SK-N-SH treated with all-trans-retinoic acid at 6 μM for 48 hours (cell line): Measurements from ENCODE around the gene ZNF844.

Experiments
- ATAC-seq: fragments of 200-7000 bp; cut with Tn5 transposase; 3 replicates; pipeline ENCODE4 v1.9.1; 2020; ENCODE audit warnings: mild to moderate bottlenecking, moderate library complexity
- ARNTL ChIP-seq: fragments of 450-650 bp; formaldehyde crosslinking; IDR thresholded peaks from 2 replicates; pipeline ENCODE4 v1.5.0; 2020; ENCODE audit warnings: low read depth, mild to moderate bottlenecking, moderate library complexity, borderline replicate concordance
- BACH2 ChIP-seq: fragments of 250-450 bp; sonication (Bioruptor Pico); IDR thresholded peaks from 2 replicates; pipeline ENCODE4 v1.9.0; 2021; ENCODE audit warnings: mild to moderate bottlenecking, borderline replicate concordance
- CSDC2 ChIP-seq: fragments of 250-450 bp; sonication (Bioruptor Pico); IDR thresholded peaks from 2 replicates; pipeline ENCODE4 v1.5.0; 2020; ENCODE audit warnings: mild to moderate bottlenecking, moderate library complexity
- ESRRG ChIP-seq: fragments of 250-450 bp; sonication (Bioruptor Pico); IDR thresholded peaks from 2 replicates; pipeline ENCODE4 v1.6.1; 2021; ENCODE audit warnings: mild to moderate bottlenecking
- GLIS3 ChIP-seq: fragments of 250-450 bp; sonication (Bioruptor Pico); IDR thresholded peaks from 2 replicates; pipeline ENCODE4 v1.5.0; 2020; ENCODE audit warnings: mild to moderate bottlenecking, moderate library complexity
- ISL1 ChIP-seq: fragments of 250-450 bp; sonication (Bioruptor Pico); IDR thresholded peaks from 2 replicates; pipeline ENCODE4 v2.1.2; 2022; ENCODE audit warnings: mild to moderate bottlenecking, moderate library complexity
- OSR1 ChIP-seq: fragments of 250-450 bp; sonication (Bioruptor Pico); IDR thresholded peaks from 2 replicates; pipeline ENCODE4 v1.8.0; 2022; ENCODE audit warnings: moderate library complexity, mild to moderate bottlenecking, inconsistent platforms
- PPARA ChIP-seq: fragments of 250-450 bp; sonication (Bioruptor Pico); IDR thresholded peaks from 2 replicates; pipeline ENCODE4 v1.5.0; 2020; ENCODE audit warnings: mild to moderate bottlenecking, borderline replicate concordance
- RARB ChIP-seq: fragments of 250-450 bp; sonication (Bioruptor Pico); IDR thresholded peaks from 2 replicates; pipeline ENCODE4 v1.8.0; 2021; ENCODE audit warnings: mild to moderate bottlenecking, moderate library complexity
- SNAI2 ChIP-seq: fragments of 250-450 bp; sonication (Bioruptor Pico); IDR thresholded peaks from 2 replicates; pipeline ENCODE4 v1.5.0; 2020; ENCODE audit warnings: mild to moderate bottlenecking, moderate library complexity
- TCF4 ChIP-seq: fragments of 250-450 bp; sonication (Bioruptor Pico); IDR thresholded peaks from 2 replicates; pipeline ENCODE4 v1.8.0; 2021; ENCODE audit warnings: mild to moderate bottlenecking, moderate library complexity, borderline replicate concordance
- TOX ChIP-seq: fragments of 250-450 bp; sonication (Bioruptor Pico); IDR thresholded peaks from 2 replicates; pipeline ENCODE4 v1.8.0; 2021; ENCODE audit warnings: mild to moderate bottlenecking, moderate library complexity, borderline replicate concordance
- ZFP3 ChIP-seq: fragments of 250-450 bp; sonication (Bioruptor Pico); IDR thresholded peaks from 2 replicates; pipeline ENCODE4 v1.5.0; 2020; ENCODE audit warnings: mild to moderate bottlenecking, moderate library complexity
- ZFP30 ChIP-seq: fragments of 450-650 bp; formaldehyde crosslinking; IDR thresholded peaks from 2 replicates; pipeline ENCODE4 v1.5.0; 2022; ENCODE audit warnings: mild to moderate bottlenecking, moderate library complexity
- ZNF565 ChIP-seq: fragments of 450-650 bp; formaldehyde crosslinking; conservative IDR thresholded peaks from 2 replicates; pipeline ENCODE4 v1.5.0; 2020; ENCODE audit warnings: low read depth, mild to moderate bottlenecking, moderate library complexity
- ZNF70 ChIP-seq: fragments of 450-650 bp; formaldehyde crosslinking; IDR thresholded peaks from 2 replicates; pipeline ENCODE4 v1.5.0; 2020; ENCODE audit warnings: mild to moderate bottlenecking, moderate library complexity
- ZNF8 ChIP-seq: fragments of 450-650 bp; formaldehyde crosslinking; IDR thresholded peaks from 2 replicates; pipeline ENCODE4 v1.5.0; 2020; ENCODE audit warnings: mild to moderate bottlenecking, moderate library complexity
- TF ChIP-seq, protein P1 (sequence below): fragments of 250-450 bp; sonication (Bioruptor Pico); IDR thresholded peaks from 2 replicates; pipeline ENCODE4 v1.8.0; 2021; ENCODE audit warnings: low read depth, mild to moderate bottlenecking, moderate library complexity, borderline replicate concordance
- TF ChIP-seq, protein P2 (sequence below): fragments of 250-450 bp; sonication (Bioruptor Pico); IDR thresholded peaks from 2 replicates; pipeline ENCODE4 v1.8.0; 2020; ENCODE audit warnings: mild to moderate bottlenecking, moderate library complexity, borderline replicate concordance
- TF ChIP-seq, protein P3 (sequence below): fragments of 250-450 bp; sonication (Bioruptor Pico); IDR thresholded peaks from 2 replicates; pipeline ENCODE4 v1.5.1; 2021; ENCODE audit warnings: mild to moderate bottlenecking, moderate library complexity
- TF ChIP-seq, protein P4 (sequence below): fragments of 250-450 bp; sonication (Bioruptor Pico); IDR thresholded peaks from 2 replicates; pipeline ENCODE4 v1.5.1; 2020; ENCODE audit warnings: low read depth, mild to moderate bottlenecking, moderate library complexity
- TF ChIP-seq, protein P5 (sequence below): fragments of 250-450 bp; sonication (Bioruptor Pico); IDR thresholded peaks from 2 replicates; pipeline ENCODE4 v1.5.0; 2020; ENCODE audit warnings: mild to moderate bottlenecking, moderate library complexity

ZNF844 gene

DNA sequence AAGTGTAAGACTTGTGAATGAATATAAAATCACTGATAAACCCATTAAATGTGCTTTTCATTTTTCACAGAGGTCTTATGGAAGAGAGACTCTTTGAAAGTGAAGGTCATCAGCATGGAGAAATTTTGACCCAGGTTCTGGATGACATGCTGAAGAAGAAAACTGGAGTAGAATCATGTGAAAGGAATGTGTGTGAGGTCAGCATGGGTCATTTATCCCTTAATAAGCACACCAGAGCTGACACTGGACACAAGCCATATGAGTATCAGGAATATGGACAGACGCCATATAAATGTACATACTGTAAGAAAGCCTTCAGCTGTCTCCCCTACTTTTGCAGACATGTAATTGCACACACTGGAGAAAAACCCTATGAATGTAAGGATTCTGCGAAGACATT is 46.6 kb downstream of the ZNF844 start:
- TF ChIP-seq BACH2 (CRISPR knock-in tag), result no peak
- TF ChIP-seq, protein P1, sequence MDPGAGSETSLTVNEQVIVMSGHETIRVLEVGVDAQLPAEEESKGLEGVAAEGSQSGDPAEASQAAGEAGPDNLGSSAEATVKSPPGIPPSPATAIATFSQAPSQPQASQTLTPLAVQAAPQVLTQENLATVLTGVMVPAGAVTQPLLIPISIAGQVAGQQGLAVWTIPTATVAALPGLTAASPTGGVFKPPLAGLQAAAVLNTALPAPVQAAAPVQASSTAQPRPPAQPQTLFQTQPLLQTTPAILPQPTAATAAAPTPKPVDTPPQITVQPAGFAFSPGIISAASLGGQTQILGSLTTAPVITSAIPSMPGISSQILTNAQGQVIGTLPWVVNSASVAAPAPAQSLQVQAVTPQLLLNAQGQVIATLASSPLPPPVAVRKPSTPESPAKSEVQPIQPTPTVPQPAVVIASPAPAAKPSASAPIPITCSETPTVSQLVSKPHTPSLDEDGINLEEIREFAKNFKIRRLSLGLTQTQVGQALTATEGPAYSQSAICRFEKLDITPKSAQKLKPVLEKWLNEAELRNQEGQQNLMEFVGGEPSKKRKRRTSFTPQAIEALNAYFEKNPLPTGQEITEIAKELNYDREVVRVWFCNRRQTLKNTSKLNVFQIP (CRISPR knock-in tag), result no peak
- TF ChIP-seq TOX (CRISPR knock-in tag), result no peak
- TF ChIP-seq CSDC2 (CRISPR knock-in tag), result no peak
- TF ChIP-seq ZNF70 (CRISPR knock-in tag), result no peak
- no peak for TF ChIP-seq ZNF8 (CRISPR knock-in tag)
- no peak for TF ChIP-seq GLIS3 (CRISPR knock-in tag)
- TF ChIP-seq SNAI2 (CRISPR knock-in tag), result no peak
- TF ChIP-seq ZFP30 (CRISPR knock-in tag), result no peak
- TF ChIP-seq RARB, result no peak
- no peak for TF ChIP-seq ESRRG (CRISPR knock-in tag)
- TF ChIP-seq, protein P2, sequence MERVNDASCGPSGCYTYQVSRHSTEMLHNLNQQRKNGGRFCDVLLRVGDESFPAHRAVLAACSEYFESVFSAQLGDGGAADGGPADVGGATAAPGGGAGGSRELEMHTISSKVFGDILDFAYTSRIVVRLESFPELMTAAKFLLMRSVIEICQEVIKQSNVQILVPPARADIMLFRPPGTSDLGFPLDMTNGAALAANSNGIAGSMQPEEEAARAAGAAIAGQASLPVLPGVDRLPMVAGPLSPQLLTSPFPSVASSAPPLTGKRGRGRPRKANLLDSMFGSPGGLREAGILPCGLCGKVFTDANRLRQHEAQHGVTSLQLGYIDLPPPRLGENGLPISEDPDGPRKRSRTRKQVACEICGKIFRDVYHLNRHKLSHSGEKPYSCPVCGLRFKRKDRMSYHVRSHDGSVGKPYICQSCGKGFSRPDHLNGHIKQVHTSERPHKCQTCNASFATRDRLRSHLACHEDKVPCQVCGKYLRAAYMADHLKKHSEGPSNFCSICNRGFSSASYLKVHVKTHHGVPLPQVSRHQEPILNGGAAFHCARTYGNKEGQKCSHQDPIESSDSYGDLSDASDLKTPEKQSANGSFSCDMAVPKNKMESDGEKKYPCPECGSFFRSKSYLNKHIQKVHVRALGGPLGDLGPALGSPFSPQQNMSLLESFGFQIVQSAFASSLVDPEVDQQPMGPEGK, result no peak
- no peak for TF ChIP-seq OSR1 (CRISPR knock-in tag)
- TF ChIP-seq TCF4 (CRISPR knock-in tag), result no peak
- no peak for TF ChIP-seq ISL1
- TF ChIP-seq ZFP3 (CRISPR knock-in tag), result no peak
- TF ChIP-seq ARNTL (CRISPR knock-in tag), result no peak
- TF ChIP-seq PPARA, result no peak
- TF ChIP-seq, protein P3, sequence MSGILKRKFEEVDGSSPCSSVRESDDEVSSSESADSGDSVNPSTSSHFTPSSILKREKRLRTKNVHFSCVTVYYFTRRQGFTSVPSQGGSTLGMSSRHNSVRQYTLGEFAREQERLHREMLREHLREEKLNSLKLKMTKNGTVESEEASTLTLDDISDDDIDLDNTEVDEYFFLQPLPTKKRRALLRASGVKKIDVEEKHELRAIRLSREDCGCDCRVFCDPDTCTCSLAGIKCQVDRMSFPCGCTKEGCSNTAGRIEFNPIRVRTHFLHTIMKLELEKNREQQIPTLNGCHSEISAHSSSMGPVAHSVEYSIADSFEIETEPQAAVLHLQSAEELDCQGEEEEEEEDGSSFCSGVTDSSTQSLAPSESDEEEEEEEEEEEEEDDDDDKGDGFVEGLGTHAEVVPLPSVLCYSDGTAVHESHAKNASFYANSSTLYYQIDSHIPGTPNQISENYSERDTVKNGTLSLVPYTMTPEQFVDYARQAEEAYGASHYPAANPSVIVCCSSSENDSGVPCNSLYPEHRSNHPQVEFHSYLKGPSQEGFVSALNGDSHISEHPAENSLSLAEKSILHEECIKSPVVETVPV (CRISPR knock-in tag), result no peak
- TF ChIP-seq, protein P4, sequence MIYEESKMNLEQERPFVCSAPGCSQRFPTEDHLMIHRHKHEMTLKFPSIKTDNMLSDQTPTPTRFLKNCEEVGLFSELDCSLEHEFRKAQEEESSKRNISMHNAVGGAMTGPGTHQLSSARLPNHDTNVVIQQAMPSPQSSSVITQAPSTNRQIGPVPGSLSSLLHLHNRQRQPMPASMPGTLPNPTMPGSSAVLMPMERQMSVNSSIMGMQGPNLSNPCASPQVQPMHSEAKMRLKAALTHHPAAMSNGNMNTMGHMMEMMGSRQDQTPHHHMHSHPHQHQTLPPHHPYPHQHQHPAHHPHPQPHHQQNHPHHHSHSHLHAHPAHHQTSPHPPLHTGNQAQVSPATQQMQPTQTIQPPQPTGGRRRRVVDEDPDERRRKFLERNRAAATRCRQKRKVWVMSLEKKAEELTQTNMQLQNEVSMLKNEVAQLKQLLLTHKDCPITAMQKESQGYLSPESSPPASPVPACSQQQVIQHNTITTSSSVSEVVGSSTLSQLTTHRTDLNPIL, result no peak
- ATAC-seq, result no peak

DNA sequence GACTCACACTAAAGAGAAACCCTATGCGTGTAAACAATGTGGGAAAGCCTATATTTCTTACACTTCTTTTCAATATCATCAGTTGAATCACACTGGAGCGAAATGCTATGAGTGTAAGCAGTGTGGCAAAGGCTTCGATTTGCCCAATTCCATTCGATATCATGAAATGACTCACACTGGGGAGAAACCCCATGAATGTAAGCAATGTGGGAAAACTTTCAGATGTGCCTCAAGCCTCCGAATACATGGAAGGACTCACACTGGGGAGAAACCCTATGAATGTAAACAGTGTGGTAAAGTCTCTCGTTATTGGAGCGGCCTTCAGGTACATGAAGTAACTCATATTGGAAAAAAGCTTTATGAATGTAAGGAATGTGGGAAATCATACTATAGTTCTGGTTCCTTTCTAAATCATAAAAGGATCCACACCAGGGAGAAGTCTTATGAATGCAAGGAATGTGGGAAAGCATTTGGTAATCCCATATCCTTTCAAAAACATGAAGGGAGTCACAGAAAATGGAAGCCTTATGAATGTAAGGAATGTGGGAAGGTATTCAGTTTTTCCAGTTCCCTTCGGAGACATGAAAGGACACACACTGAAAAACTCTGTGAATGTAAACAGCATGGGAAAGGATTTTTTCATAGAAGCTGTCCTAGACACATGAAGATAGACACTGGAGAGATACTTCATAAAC is 47.6 kb downstream of the ZNF844 start:
- ATAC-seq, result no peak
- TF ChIP-seq TCF4 (CRISPR knock-in tag), result no peak
- no peak for TF ChIP-seq ESRRG (CRISPR knock-in tag)
- no peak for TF ChIP-seq TOX (CRISPR knock-in tag)
- no peak for TF ChIP-seq ZNF70 (CRISPR knock-in tag)
- TF ChIP-seq BACH2 (CRISPR knock-in tag), result no peak
- no peak for TF ChIP-seq RARB
- no peak for TF ChIP-seq PPARA
- TF ChIP-seq, protein P2, result no peak
- TF ChIP-seq OSR1 (CRISPR knock-in tag), result no peak
- TF ChIP-seq ZNF8 (CRISPR knock-in tag), result no peak
- TF ChIP-seq, all 23 proteins: peak for 0

DNA sequence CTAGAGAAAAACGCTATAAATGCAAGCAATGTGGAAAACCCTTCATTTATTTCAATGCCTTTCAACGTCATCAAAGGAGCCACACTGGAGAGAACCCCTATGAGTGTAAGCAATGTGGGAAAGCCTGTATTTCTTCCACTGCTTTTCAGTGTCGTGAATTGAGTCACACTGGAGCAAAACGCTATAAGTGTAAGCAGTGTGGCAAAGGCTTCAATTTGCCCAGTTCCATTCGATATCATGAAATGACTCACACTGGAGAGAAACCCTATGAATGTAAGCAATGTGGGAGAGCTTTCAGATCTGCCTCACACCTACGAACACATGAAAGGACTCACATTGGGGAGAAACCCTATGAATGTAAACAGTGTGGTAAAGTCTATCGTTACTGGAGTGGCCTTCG is 48.2 kb downstream of the ZNF844 start:
- ATAC-seq, result no peak
- no peak for TF ChIP-seq OSR1 (CRISPR knock-in tag)
- TF ChIP-seq, protein P4, result no peak
- no peak for TF ChIP-seq ZFP3 (CRISPR knock-in tag)
- TF ChIP-seq ARNTL (CRISPR knock-in tag), result no peak
- no peak for TF ChIP-seq ZNF565 (CRISPR knock-in tag)
- no peak for TF ChIP-seq ZFP30 (CRISPR knock-in tag)
- TF ChIP-seq ISL1, result no peak
- TF ChIP-seq, protein P1 (CRISPR knock-in tag), result no peak
- TF ChIP-seq, protein P5, sequence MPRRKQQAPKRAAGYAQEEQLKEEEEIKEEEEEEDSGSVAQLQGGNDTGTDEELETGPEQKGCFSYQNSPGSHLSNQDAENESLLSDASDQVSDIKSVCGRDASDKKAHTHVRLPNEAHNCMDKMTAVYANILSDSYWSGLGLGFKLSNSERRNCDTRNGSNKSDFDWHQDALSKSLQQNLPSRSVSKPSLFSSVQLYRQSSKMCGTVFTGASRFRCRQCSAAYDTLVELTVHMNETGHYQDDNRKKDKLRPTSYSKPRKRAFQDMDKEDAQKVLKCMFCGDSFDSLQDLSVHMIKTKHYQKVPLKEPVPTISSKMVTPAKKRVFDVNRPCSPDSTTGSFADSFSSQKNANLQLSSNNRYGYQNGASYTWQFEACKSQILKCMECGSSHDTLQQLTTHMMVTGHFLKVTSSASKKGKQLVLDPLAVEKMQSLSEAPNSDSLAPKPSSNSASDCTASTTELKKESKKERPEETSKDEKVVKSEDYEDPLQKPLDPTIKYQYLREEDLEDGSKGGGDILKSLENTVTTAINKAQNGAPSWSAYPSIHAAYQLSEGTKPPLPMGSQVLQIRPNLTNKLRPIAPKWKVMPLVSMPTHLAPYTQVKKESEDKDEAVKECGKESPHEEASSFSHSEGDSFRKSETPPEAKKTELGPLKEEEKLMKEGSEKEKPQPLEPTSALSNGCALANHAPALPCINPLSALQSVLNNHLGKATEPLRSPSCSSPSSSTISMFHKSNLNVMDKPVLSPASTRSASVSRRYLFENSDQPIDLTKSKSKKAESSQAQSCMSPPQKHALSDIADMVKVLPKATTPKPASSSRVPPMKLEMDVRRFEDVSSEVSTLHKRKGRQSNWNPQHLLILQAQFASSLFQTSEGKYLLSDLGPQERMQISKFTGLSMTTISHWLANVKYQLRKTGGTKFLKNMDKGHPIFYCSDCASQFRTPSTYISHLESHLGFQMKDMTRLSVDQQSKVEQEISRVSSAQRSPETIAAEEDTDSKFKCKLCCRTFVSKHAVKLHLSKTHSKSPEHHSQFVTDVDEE (CRISPR knock-in tag), result no peak
- TF ChIP-seq ZNF8 (CRISPR knock-in tag), result no peak
- no peak for TF ChIP-seq SNAI2 (CRISPR knock-in tag)
- TF ChIP-seq BACH2 (CRISPR knock-in tag), result no peak
- no peak for TF ChIP-seq TOX (CRISPR knock-in tag)
